ENCODE data around the gene SNX22.

The SNX22 gene

DNA sequence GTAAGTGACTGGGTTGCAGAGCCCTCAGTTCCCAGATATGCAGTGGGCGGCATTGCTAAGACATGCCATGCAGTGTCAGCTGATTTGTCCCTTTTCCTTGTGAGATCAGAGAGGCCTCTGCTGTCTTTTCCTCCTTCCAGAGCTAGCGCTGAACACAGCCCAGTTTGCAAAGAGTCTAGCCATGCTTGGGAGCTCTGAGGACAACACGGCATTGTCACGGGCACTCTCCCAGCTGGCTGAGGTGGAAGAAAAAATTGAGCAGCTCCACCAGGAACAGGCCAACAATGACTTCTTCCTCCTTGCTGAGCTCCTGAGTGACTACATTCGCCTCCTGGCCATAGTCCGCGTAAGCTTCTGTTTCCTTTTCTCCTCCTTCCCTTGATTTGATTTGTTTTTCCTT lies 20.0 kb upstream of the SNX22 start:
- H3K9me3 ChIP-seq (ENCODE audit: low read length), result no peaks in the 10 kb centered on the region
- H3K4me1 ChIP-seq (ENCODE audit: insufficient read depth, low read length, severe bottlenecking), result no peaks in the 10 kb centered on the region
- H3F3A ChIP-seq (ENCODE audit: insufficient read depth, low read length), result no peaks in the 10 kb centered on the region
- H3K36me3 ChIP-seq (ENCODE audit: insufficient read depth, low read length), result peaks cover 89% of the 10 kb centered on the region
- H4K20me1 ChIP-seq (ENCODE audit: insufficient read depth, low read length), result no peaks in the 10 kb centered on the region
- H3K79me2 ChIP-seq (ENCODE audit: insufficient read depth, low read length), result no peaks in the 10 kb centered on the region
- no peak overlapping the region for H3K4me3 ChIP-seq (ENCODE audit: low read depth, low read length, poor library complexity, severe bottlenecking)
- TF ChIP-seq CTCF (IDR thresholded peaks at IDR 0.05; ENCODE audit: low read length) (no peak), EZH2 (IDR thresholded peaks at IDR 0.05; ENCODE audit: borderline replicate concordance, low read length) (no peak)
- H3K9me2 ChIP-seq (ENCODE audit: low read depth, low read length), result no peaks in the 10 kb centered on the region
- no peak overlapping the region for H2AFZ ChIP-seq (ENCODE audit: low read length)
- no peak overlapping the region for H3K27ac ChIP-seq (ENCODE audit: low read depth, low read length, poor library complexity, severe bottlenecking)
- H3K9ac ChIP-seq (ENCODE audit: low read length), result no peak overlapping the region
- no peak overlapping the region for H3K4me2 ChIP-seq (ENCODE audit: low read length)
- H3K27me3 ChIP-seq (ENCODE audit: insufficient read depth, low read length), result no peaks in the 10 kb centered on the region

DNA sequence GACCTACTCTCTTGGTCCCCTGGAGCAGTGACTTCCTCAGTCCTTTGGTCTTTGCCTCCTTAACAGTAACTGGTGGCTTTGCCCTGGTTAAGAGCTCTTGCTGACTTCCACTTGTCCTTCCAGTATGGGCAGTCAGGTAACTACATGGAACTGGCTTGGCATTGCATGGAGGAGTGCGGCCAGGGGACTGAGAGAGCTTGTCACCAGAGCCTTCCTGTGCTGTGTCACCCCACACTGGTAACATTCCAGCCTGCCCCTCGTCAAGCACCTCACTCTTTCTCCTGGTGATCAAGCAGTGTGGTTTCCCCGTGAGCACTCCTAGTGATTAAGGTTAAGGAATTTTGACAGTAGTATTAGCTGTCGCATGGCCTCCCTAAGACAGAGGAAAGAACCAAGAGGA lies 19.3 kb upstream of the SNX22 start:
- Histone ChIP-seq H2AFZ (ENCODE audit: low read length) (no peak overlapping the region), H3F3A (ENCODE audit: insufficient read depth, low read length) (no peaks in the 10 kb centered on the region), H3K27me3 (ENCODE audit: insufficient read depth, low read length) (no peaks in the 10 kb centered on the region), H3K79me2 (ENCODE audit: insufficient read depth, low read length) (no peaks in the 10 kb centered on the region), H4K20me1 (ENCODE audit: insufficient read depth, low read length) (no peaks in the 10 kb centered on the region), H3K4me3 (ENCODE audit: low read depth, low read length, poor library complexity, severe bottlenecking) (no peak overlapping the region), H3K4me1 (ENCODE audit: insufficient read depth, low read length, severe bottlenecking) (no peaks in the 10 kb centered on the region), H3K9ac (ENCODE audit: low read length) (no peak overlapping the region), H3K36me3 (ENCODE audit: insufficient read depth, low read length) (peaks cover 90% of the 10 kb centered on the region), H3K27ac (ENCODE audit: low read depth, low read length, poor library complexity, severe bottlenecking) (no peak overlapping the region), H3K9me3 (ENCODE audit: low read length) (no peaks in the 10 kb centered on the region), H3K4me2 (ENCODE audit: low read length) (no peak overlapping the region), H3K9me2 (ENCODE audit: low read depth, low read length) (no peaks in the 10 kb centered on the region)
- TF ChIP-seq EZH2 (IDR thresholded peaks at IDR 0.05; ENCODE audit: borderline replicate concordance, low read length) (no peak), CTCF (IDR thresholded peaks at IDR 0.05; ENCODE audit: low read length) (no peak)

GRCh38 chr15:64133623-64134344 lies 17.7 kb upstream of the SNX22 start:
- Histone ChIP-seq H2AFZ (ENCODE audit: low read length) (no peak overlapping the region), H3K4me3 (ENCODE audit: low read depth, low read length, poor library complexity, severe bottlenecking) (no peak overlapping the region), H3K27ac (ENCODE audit: low read depth, low read length, poor library complexity, severe bottlenecking) (no peak overlapping the region), H3K27me3 (ENCODE audit: insufficient read depth, low read length) (no peaks in the 10 kb centered on the region), H3K9me2 (ENCODE audit: low read depth, low read length) (no peaks in the 10 kb centered on the region), H3F3A (ENCODE audit: insufficient read depth, low read length) (no peaks in the 10 kb centered on the region), H3K4me2 (ENCODE audit: low read length) (no peak overlapping the region), H4K20me1 (ENCODE audit: insufficient read depth, low read length) (no peaks in the 10 kb centered on the region), H3K9ac (ENCODE audit: low read length) (no peak overlapping the region), H3K9me3 (ENCODE audit: low read length) (no peaks in the 10 kb centered on the region), H3K4me1 (ENCODE audit: insufficient read depth, low read length, severe bottlenecking) (no peaks in the 10 kb centered on the region), H3K79me2 (ENCODE audit: insufficient read depth, low read length) (no peaks in the 10 kb centered on the region), H3K36me3 (ENCODE audit: insufficient read depth, low read length) (peaks cover 90% of the 10 kb centered on the region)
- TF ChIP-seq CTCF (IDR thresholded peaks at IDR 0.05; ENCODE audit: low read length), result no peak
- TF ChIP-seq EZH2 (IDR thresholded peaks at IDR 0.05; ENCODE audit: borderline replicate concordance, low read length), result no peak
